Loucy (cell line): ENCODE data around the gene ZBED6.
A peak's percentile ranks its signal among the peaks of the same experiment; 100 is the strongest.

Experiments used
- H2AFZ ChIP-seq: fragments of 200-600 bp; sonication (generic); 2 replicates; pipeline ENCODE4 v1.6.0; 2016; ENCODE audit warnings: antibody characterized with exemption, mild to moderate bottlenecking, low read length, moderate library complexity
- H3F3A ChIP-seq: fragments of 200-600 bp; 2 replicates; pipeline ENCODE4 v1.6.0; 2016; ENCODE audit warnings: antibody characterized with exemption, low read depth, mild to moderate bottlenecking
- H3K27me3 ChIP-seq: fragments of 200-600 bp; sonication (generic); 2 replicates; pipeline ENCODE4 v1.6.1; 2014; ENCODE audit warnings: low read length, mild to moderate bottlenecking; ENCODE audit not compliant: insufficient read depth, poor library complexity, severe bottlenecking
- H3K36me3 ChIP-seq: fragments of 200-600 bp; sonication (generic); 2 replicates; pipeline ENCODE4 v1.6.1; 2016; ENCODE audit warnings: low read length; ENCODE audit not compliant: insufficient read depth
- H3K4me1 ChIP-seq: fragments of 200-600 bp; sonication (generic); 2 replicates; pipeline ENCODE4 v1.5.1; 2014; ENCODE audit warnings: low read length, mild to moderate bottlenecking; ENCODE audit not compliant: insufficient read depth, poor library complexity, severe bottlenecking
- H3K4me2 ChIP-seq: fragments of 200-600 bp; sonication (generic); 2 replicates; pipeline ENCODE4 v1.6.0; 2014; ENCODE audit warnings: antibody characterized with exemption, low read length, low read depth, mild to moderate bottlenecking; ENCODE audit not compliant: poor library complexity, severe bottlenecking
- H3K4me3 ChIP-seq: fragments of 200-600 bp; sonication (generic); 2 replicates; pipeline ENCODE4 v1.5.1; 2014; ENCODE audit warnings: low read length, mild to moderate bottlenecking, mixed read lengths; ENCODE audit not compliant: poor library complexity, severe bottlenecking
- H3K79me2 ChIP-seq: fragments of 200-600 bp; sonication (generic); 2 replicates; pipeline ENCODE4 v1.6.1; 2014; ENCODE audit warnings: low read length; ENCODE audit not compliant: insufficient read depth
- H3K9ac ChIP-seq: fragments of 200-600 bp; sonication (generic); 2 replicates; pipeline ENCODE4 v1.6.0; 2014; ENCODE audit warnings: mild to moderate bottlenecking, low read depth, low read length, moderate library complexity; ENCODE audit not compliant: poor library complexity, severe bottlenecking
- H3K9me2 ChIP-seq: fragments of 200-600 bp; sonication (generic); replicated peaks from 2 replicates; pipeline ENCODE4 v1.6.1; 2016; ENCODE audit warnings: low read depth, low read length, mixed read lengths
- H3K9me3 ChIP-seq: fragments of 200-600 bp; sonication (generic); 2 replicates; pipeline ENCODE4 v1.6.1; 2014; ENCODE audit warnings: mild to moderate bottlenecking, antibody characterized with exemption, low read length, low read depth; ENCODE audit not compliant: insufficient read depth
- H4K20me1 ChIP-seq: fragments of 200-600 bp; sonication (generic); 2 replicates; pipeline ENCODE4 v1.6.0; 2014; ENCODE audit warnings: antibody characterized with exemption, low read length, mild to moderate bottlenecking; ENCODE audit not compliant: insufficient read depth, poor library complexity, severe bottlenecking
- CTCF ChIP-seq: fragments of 200-600 bp; sonication (generic); conservative IDR thresholded peaks from 2 replicates; pipeline ENCODE4 v1.5.1; 2014; ENCODE audit warnings: mild to moderate bottlenecking, antibody characterized with exemption, low read length
- EZH2phosphoT487 ChIP-seq: fragments of 200-600 bp; IDR thresholded peaks from 2 replicates; pipeline ENCODE4 v1.6.1; 2018; ENCODE audit warnings: antibody characterized with exemption, mild to moderate bottlenecking, moderate library complexity, borderline replicate concordance

ZBED6 gene

GRCh38 chr1:203807196-203807595, 11.8 kb downstream of the ZBED6 start:
- peaks cover 66% of the 10 kb centered on the region for H4K20me1 ChIP-seq
- peaks cover 6% of the 10 kb centered on the region for H3K4me1 ChIP-seq
- peaks cover 21% of the 10 kb centered on the region; the same call in 1 of the 2 replicates for H3K36me3 ChIP-seq
- peaks cover 89% of the 10 kb centered on the region for H3K79me2 ChIP-seq
- no peaks in the 10 kb centered on the region for H3K27me3 ChIP-seq
- H3K4me2 ChIP-seq = peak overlapping the region; percentile 24
- no peak overlapping the region for H3K4me3 ChIP-seq
- no peaks in the 10 kb centered on the region for H3K9me2 ChIP-seq
- H3K9ac ChIP-seq = no peak overlapping the region
- no peak overlapping the region for H2AFZ ChIP-seq
- no peaks in the 10 kb centered on the region for H3K9me3 ChIP-seq
- TF ChIP-seq CTCF (no peak), EZH2phosphoT487 (no peak)
- no peaks in the 10 kb centered on the region for H3F3A ChIP-seq

DNA sequence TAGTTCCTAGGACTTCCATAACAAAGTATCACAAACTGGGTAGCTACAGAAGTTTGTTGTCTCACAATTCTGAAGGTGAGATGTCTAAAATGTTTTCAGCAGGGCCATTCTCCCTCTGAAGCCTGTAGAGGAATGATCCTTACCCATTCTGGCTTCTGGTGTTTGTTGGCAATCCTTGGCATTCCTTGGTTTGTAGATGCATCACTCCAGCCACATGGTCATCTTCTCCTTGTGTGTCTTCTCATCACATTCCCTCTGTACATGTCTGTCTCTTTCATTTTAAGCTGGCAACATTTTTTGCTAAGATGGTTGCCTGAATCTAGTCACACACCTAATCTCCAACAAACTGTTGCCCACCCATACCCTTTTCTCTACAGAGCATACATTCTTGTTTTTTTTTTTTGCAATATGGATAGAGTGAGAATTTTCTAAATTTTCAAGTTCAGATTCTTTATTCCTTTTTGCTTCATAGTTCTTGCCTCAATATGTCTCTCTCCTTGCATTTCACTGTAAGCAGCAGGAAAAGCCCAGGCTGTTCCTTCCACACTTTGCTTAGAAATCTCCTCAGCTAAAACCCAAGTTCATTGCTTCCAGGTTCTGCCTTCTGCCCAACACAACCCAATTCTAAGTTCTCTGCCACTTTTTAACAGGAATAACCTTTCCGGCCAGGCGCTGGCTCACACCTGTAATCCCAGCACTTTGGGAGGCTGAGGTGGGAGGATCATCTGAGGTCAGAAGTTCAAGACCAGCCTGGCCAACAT, 18.3 kb downstream of the ZBED6 start:
- Histone ChIP-seq H3K4me3 (no peak overlapping the region), H3K9me3 (no peaks in the 10 kb centered on the region), H4K20me1 (peaks cover 41% of the 10 kb centered on the region), H3K9ac (no peak overlapping the region), H3K36me3 (peaks cover 36% of the 10 kb centered on the region; the same call in 1 of the 2 replicates), H3K4me1 (no peaks in the 10 kb centered on the region), H3K27me3 (no peaks in the 10 kb centered on the region), H3K79me2 (peaks cover 57% of the 10 kb centered on the region), H3F3A (no peaks in the 10 kb centered on the region), H3K4me2 (no peak overlapping the region), H3K9me2 (no peaks in the 10 kb centered on the region), H2AFZ (no peak overlapping the region)
- TF ChIP-seq CTCF = no peak

- Histone ChIP-seq H2AFZ (no peak overlapping the region), H3K4me3 (no peak overlapping the region), H3K79me2 (peaks cover 39% of the 10 kb centered on the region), H3K9me2 (no peaks in the 10 kb centered on the region), H3K4me1 (no peaks in the 10 kb centered on the region), H3K27me3 (no peaks in the 10 kb centered on the region), H4K20me1 (peaks cover 42% of the 10 kb centered on the region), H3K36me3 (peaks cover 75% of the 10 kb centered on the region), H3K9ac (no peak overlapping the region), H3K9me3 (no peaks in the 10 kb centered on the region), H3F3A (no peaks in the 10 kb centered on the region), H3K4me2 (no peak overlapping the region)
- TF ChIP-seq CTCF (no peak), EZH2phosphoT487 (no peak)
Measured at GRCh38 chr1:203818399-203818798, 23.0 kb downstream of the ZBED6 start.
